Osteocyte (in vitro differentiated cells): Measurements from ENCODE around the gene GRAMD1C. TPM values are rescaled to one million over a fixed set of nuclear protein-coding genes. Genes with fewer than 3 reads are reported as not detected.

Source experiments
- DNase-seq: peaks from one replicate; pipeline ENCODE4 v3.0.0; 2021; ENCODE audit warnings: mixed read lengths; ENCODE audit not compliant: unreplicated experiment; ENCODE audit errors: extremely low spot score
- H3K27ac Mint-ChIP-seq: one replicate; pipeline ENCODE4 v1.8.0; 2021; ENCODE audit warnings: mild to moderate bottlenecking, mixed read lengths; ENCODE audit not compliant: unreplicated experiment
- H3K27me3 Mint-ChIP-seq: one replicate; pipeline ENCODE4 v1.8.0; 2021; ENCODE audit warnings: mixed read lengths; ENCODE audit not compliant: unreplicated experiment
- H3K36me3 Mint-ChIP-seq: one replicate; pipeline ENCODE4 v1.8.0; 2021; ENCODE audit warnings: mixed read lengths; ENCODE audit not compliant: unreplicated experiment
- H3K4me1 Mint-ChIP-seq: one replicate; pipeline ENCODE4 v1.8.0; 2021; ENCODE audit warnings: mixed read lengths; ENCODE audit not compliant: unreplicated experiment
- H3K4me3 Mint-ChIP-seq: one replicate; pipeline ENCODE4 v1.8.0; 2021; ENCODE audit warnings: mild to moderate bottlenecking, moderate library complexity, mixed read lengths; ENCODE audit not compliant: unreplicated experiment
- H3K9me3 Mint-ChIP-seq: one replicate; pipeline ENCODE4 v1.8.0; 2021; ENCODE audit warnings: mixed read lengths; ENCODE audit not compliant: unreplicated experiment
- CTCF ChIP-seq: fragments of 200-600 bp; sonication (generic); IDR thresholded peaks from 2 replicates; pipeline ENCODE4 v1.5.0; 2021; ENCODE audit warnings: antibody characterized with exemption, mild to moderate bottlenecking, moderate library complexity
- total RNA-seq: library from RNA; stranded (reverse); gene quantifications from 2 replicates; pipeline ENCODE4 v1.2.1, GENCODE V29; 2021

Gene GRAMD1C
- total RNA-seq, 1 donor from 2014 or later = 1.3 TPM

DNA sequence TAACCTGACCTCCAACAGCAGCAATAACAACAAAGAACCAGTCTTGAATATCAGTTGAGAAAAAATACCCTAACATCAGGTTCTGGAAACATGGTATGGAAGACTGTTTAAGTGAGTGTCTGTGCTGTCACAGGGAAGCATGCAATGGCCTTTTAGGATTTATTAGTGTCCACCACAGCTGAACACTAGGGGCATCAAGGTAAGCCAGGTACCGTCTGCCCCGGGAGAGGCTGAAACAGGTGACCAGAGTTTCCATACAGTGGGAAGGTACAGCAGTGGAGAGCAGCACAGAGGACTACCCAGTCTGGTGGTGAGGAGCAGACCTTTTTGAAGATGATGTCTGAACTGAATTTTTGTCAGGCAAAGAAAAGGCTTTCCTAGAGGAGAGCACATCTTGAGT lies 127.6 kb downstream of the GRAMD1C start:
- H3K36me3 Mint-ChIP-seq = no peaks in the 10 kb centered on the region
- H3K9me3 Mint-ChIP-seq = peaks cover 9% of the 10 kb centered on the region
- no peaks in the 10 kb centered on the region for H3K4me1 Mint-ChIP-seq
- no peak overlapping the region for H3K4me3 Mint-ChIP-seq
- H3K27ac Mint-ChIP-seq = no peak overlapping the region
- DNase-seq = no peak
- TF ChIP-seq CTCF = no peak
- peaks cover 13% of the 10 kb centered on the region for H3K27me3 Mint-ChIP-seq

DNA sequence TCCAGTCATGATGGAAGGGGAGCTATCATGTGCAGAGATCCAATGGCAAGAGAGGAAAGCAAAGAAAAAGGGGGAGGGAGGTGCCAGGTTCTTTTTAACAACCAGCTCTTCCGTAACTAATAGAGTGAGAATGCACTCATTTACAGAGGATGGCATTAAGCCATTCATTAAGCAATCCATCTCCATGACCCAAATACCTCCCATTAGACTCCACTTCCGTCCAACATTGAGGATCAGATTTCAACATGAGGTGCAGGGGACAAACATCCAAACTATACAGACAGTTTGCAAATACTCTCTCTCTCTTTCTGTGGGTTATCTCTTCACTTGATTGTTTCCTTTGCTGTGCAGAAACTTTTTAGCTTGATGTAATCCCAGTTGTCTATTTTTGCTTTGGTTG lies 130.4 kb downstream of the GRAMD1C start:
- Mint-ChIP-seq H3K9me3 (peaks cover 37% of the 10 kb centered on the region), H3K27ac (no peak overlapping the region), H3K27me3 (peaks cover 11% of the 10 kb centered on the region), H3K4me3 (no peak overlapping the region), H3K36me3 (peaks cover 7% of the 10 kb centered on the region), H3K4me1 (no peaks in the 10 kb centered on the region)
- DNase-seq = no peak
- TF ChIP-seq CTCF = no peak

DNA sequence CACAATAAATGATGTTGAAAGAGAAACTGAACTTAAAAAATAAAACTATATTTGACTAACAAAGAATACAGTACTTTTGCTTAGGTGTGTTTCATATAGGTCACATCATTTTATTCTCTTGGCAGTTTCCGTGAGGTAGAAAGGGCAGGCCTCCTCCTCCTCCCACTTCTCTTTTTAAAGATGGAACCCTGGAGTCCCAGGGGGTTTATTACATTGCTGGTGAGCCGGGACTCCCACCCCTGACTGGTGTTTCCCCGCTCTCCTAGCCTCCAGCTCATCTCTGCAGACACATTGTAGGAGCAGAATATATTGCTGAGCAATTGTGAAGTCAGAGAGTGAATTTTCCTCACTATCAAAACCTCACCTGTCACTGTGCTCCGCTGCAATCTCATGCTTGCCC lies 139.2 kb downstream of the GRAMD1C start:
- Mint-ChIP-seq H3K27ac (no peak overlapping the region), H3K36me3 (peaks cover 31% of the 10 kb centered on the region), H3K9me3 (peaks cover 18% of the 10 kb centered on the region), H3K4me1 (no peaks in the 10 kb centered on the region), H3K4me3 (no peak overlapping the region), H3K27me3 (peaks cover 2% of the 10 kb centered on the region)
- DNase-seq = no peak
- TF ChIP-seq CTCF = no peak

- no peak overlapping the region for H3K27ac Mint-ChIP-seq
- H3K27me3 Mint-ChIP-seq = no peaks in the 10 kb centered on the region
- H3K4me1 Mint-ChIP-seq = no peaks in the 10 kb centered on the region
- peaks cover under 1% of the 10 kb centered on the region for H3K9me3 Mint-ChIP-seq
- TF ChIP-seq CTCF = no peak
- no peak for DNase-seq
- H3K36me3 Mint-ChIP-seq = peaks cover 17% of the 10 kb centered on the region
- H3K4me3 Mint-ChIP-seq = no peak overlapping the region
Observed at GRCh38 chr3:113979916-113980315, 141.3 kb downstream of the GRAMD1C start.

DNA sequence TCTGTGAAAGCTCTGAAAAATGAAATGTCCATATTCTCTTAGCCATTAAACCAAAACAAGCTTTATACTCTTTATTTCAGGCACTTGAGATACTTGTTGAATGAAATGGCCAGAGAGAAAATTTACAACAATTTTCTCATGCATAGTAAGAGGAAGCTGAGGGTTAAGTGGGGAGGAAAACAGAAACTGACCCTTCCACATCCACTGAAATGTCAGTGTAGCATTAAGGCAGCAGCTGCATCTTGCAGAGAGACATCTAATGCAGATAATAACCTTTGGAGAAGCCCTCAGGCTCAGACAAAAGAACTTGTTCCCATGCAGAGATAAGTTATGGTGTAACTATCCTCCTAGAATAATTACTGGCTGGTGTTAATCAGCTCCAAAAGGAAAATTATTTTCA lies 143.2 kb downstream of the GRAMD1C start:
- TF ChIP-seq CTCF = no peak
- Mint-ChIP-seq H3K9me3 (peaks cover 3% of the 10 kb centered on the region), H3K36me3 (peaks cover 17% of the 10 kb centered on the region), H3K4me1 (no peaks in the 10 kb centered on the region), H3K27ac (no peak overlapping the region), H3K27me3 (no peaks in the 10 kb centered on the region), H3K4me3 (no peak overlapping the region)
- no peak for DNase-seq
